ENCODE measurements around the gene PUM2.
"Not testable (repeated sequence)": the region's sequence is repeated elsewhere in the genome, so short reads cannot be mapped to it uniquely, and the experiment has no call there.

Gene PUM2

GRCh38 chr2:20370191-20370590 is 19.5 kb upstream of the PUM2 start:
- no peak for DNase-seq

GRCh38 chr2:20369366-20369765 is 18.7 kb upstream of the PUM2 start:
- no peak for DNase-seq

DNA sequence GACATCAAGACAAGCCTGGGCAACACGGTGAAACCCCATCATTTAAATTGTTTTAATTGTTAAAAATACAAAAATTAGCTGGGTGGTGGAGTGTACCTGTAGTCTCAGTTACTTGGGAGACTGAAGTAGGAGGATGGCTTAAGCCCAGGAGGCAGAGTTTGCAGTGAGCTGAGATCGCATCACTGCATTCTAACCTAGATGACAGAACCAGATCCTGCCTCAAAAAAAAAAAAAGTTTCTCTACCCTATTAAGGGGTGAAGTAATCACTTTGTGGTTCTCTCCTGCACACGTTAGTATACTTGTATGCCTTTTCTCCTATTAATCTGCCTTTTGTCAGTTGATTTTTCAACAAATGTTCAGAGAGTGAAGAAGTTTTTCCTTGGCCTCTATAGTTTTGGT is 18.1 kb upstream of the PUM2 start:
- DNase-seq: no peak

- not testable (repeated sequence) for DNase-seq
Measured at GRCh38 chr2:20367929-20368328, 17.3 kb upstream of the PUM2 start.

DNA sequence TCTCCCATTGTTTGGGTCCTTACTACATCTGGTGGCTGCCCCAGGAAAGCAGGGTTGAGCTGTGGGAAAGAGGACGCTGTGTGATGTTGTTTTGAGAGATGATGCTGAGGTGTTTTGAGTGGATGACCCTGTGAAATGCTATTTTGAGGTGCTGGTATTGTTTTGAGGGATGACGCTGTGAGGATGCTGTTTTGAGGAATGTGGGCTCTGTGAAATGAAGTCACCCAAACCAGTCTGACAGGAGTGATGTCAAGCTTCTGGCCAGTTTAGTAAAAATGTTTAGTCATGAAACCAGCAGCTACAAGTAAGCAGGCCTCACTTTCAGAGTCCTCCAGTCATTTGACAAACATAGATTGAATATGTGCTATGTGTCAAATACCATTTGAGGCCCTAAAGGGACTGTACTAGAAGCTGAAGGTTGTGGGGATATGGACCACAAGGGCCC is 16.1 kb upstream of the PUM2 start:
- no peak for DNase-seq

DNA sequence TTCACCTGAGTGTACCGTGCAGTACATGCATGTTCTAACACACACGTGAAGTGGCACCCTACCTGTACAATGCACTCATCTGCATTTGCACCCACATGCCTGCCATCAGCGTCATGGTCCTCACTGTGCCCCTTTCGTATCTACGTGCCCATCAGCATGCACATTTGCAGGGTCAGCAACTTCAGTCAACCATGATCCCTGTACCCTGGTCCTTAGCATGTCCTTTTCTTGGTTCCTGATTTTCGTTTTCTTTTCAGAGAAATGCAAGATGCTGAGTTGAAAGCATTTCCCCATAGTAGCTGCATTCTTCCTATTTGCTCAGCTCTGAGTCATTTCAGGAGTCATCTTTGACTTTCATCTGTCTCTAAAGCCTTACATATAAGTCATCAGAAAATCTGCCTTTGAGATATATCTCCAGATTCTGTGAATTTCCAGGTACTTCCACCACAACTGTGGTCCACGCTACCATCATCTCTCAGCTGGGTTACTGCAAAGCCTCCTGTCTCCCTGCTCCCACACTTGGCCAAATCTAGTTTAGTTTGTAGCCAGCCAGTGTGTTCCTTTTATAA is 14.7 kb upstream of the PUM2 start:
- DNase-seq: no peak

GRCh38 chr2:20363578-20363977 is 12.9 kb upstream of the PUM2 start:
- no peak for DNase-seq

- no peak for DNase-seq
Measured at GRCh38 chr2:20362701-20363435, 12.2 kb upstream of the PUM2 start.

DNA sequence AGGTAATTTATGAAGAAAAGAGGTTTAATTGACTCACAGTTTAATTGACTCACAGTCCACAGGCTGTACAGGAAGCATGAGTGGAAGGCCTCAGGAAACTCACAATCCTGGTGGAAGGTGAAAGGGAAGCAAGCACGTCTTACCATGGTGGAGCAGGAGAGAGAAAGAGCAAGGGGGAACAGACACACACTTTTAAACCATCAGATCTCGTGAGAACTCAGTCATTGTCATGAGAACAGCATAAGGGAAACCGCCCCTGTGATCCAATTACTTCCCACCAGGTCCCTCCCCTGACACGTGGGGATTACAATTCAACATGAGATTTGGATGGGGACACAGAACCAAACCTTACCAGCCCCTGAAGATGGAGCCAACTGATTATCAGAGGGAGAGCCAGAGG is 11.2 kb upstream of the PUM2 start:
- DNase-seq: no peak

DNA sequence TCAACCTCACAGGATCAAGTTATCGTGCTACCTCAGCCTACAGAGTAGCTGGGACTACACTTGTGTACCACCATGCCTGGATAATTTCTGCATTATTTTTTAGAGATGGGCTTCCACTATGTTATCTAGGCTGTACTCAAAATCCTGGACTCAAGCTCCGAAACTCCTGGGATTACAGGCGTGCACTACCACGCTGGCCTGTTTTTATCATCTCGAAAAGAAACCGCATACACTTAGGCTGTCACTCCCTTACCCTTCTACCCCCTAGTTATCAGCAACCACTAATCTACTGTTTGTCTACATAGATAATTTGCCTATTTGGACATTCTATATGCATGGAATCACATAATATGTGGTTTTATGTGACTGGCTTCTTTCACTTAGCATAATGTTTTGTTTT is 8.5 kb upstream of the PUM2 start:
- DNase-seq: peak; percentile 86

DNA sequence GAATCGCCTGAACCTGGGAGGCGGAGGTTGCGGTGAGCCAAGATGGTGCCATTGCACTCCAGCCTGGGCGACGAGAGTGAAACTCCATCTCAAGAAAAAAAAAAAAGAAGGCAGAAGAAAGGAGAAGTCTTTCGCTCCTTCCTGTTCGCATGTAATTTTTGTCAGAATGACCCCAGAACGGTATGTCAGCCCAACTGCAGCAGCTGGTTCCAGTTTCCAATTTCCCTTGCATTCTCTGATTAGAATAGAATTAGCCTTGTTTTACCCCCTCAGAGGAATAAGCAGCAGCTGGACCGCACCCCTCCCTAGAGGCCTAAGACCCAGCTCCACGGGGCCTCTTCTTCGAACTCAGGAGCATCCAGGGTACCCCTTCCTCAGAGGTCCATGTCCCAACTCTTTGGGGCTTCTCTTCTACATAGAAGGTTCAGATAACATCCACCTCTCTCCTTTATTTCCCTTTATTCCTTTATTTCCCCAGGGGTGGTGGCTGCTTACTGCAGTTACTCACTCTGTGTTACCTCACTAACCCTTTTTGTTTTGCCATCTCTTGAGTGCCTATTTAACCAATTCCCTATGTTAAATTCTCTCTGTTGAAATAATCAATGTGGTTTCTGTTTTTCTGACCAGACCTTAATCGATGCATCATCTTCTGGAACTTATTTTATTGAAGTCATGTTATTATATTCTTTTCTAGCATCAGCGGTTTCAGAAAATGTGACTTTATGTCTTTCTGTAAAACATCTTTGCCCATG is 7.2 kb upstream of the PUM2 start:
- no peak for DNase-seq

DNA sequence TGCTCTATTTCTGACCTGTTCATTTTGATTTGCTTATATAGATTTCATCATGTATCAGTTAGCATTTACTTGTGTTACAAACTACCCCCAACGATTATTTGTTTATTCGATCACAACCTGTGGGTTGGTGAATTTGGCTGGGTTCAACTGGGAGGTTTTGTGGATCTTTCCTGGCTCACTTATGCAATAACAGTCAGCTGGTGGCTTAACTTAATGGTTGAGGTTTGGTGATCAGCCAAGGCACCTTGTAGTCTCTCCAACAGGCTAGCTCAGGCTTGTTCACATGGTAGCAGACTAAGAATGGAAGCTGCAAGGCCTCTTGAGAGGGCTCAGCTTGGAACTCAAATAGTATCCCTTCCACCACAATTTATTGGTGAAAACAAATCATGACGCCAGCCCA is 5.4 kb upstream of the PUM2 start:
- DNase-seq: no peak

- DNase-seq: no peak
Measured at GRCh38 chr2:20355131-20355530, 4.5 kb upstream of the PUM2 start.

GRCh38 chr2:20353241-20353992 is 2.8 kb upstream of the PUM2 start:
- no peak for DNase-seq

GRCh38 chr2:20352581-20353216 is 2.1 kb upstream of the PUM2 start:
- DNase-seq: no peak

DNA sequence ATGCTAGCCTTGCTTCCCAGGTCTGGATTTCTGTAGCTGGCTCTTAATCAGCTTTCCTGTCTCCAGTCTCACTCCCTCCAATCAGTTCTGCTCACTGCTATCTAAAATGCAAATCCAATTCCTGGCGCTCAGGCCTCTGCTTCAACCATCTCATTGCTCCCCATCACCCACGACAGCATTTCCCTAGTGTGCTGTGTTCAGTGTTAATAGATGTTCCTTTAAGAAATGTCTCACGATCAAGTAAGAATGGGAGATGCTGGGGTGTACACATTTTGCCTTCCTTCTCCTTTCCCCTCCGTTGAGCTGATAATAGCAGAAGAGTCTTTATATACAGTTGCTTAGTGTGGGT is 1.6 kb upstream of the PUM2 start:
- no peak for DNase-seq

- DNase-seq: peak; percentile 85
Measured at GRCh38 chr2:20351555-20352229, 1.0 kb upstream of the PUM2 start.

- DNase-seq: peak; percentile 41
Measured at GRCh38 chr2:20350041-20350712, 467 bp downstream of the PUM2 start.

DNA sequence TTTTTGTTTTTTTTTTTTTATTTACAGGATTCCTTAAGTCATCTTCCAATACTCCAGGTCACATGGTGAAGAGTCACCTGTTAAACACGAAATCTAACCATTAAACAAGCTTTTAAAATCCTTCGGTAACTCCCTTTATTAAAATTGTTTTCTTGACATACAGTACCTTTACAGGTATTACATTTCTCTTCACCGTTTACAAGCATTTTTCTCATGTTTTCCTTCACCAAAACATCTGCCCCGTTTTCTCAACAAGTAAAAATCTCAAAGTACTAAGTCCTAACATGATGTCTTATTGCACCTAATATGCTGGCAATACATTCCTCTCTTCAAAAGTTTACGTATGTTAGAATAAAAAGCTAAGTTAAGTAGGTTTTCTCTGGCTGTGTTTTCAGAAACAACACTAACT is 1.1 kb downstream of the PUM2 start:
- DNase-seq: no peak

DNA sequence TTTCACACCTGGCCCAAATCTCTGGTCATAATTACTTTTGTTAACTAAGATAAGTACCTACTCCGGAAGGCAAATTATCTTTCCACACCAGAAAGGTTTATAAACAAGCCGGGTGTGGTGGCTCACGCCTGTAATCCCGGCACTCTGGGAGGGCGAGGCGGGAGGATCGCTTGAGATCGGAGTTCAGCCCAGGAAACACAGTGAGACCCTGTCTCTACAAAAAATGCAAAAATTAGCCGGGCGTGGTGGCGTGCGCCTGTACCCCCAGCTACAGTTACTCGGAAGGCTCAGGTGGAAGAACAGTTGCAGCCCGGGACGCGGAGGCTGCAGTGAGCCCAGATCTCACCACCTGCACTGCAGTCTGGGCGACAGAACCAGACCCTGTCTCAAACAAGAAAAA is 2.1 kb downstream of the PUM2 start:
- no peak for DNase-seq

GRCh38 chr2:20346565-20347381 is 3.9 kb downstream of the PUM2 start:
- no peak for DNase-seq
